ENCODE results near the gene NDST3. TPM values are rescaled to one million over a fixed set of nuclear protein-coding genes. Genes with fewer than 3 reads are reported as not detected.

The NDST3 gene
- polyA plus RNA-seq, 2 of the 4 experiments (the other 2 are of a cell fraction), result not detected

- TF ChIP-seq, protein P1, sequence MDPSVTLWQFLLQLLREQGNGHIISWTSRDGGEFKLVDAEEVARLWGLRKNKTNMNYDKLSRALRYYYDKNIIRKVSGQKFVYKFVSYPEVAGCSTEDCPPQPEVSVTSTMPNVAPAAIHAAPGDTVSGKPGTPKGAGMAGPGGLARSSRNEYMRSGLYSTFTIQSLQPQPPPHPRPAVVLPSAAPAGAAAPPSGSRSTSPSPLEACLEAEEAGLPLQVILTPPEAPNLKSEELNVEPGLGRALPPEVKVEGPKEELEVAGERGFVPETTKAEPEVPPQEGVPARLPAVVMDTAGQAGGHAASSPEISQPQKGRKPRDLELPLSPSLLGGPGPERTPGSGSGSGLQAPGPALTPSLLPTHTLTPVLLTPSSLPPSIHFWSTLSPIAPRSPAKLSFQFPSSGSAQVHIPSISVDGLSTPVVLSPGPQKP (IDR thresholded peaks at IDR 0.05; ENCODE audit: low read depth, low read length), result no peak
- TF ChIP-seq, protein P2, sequence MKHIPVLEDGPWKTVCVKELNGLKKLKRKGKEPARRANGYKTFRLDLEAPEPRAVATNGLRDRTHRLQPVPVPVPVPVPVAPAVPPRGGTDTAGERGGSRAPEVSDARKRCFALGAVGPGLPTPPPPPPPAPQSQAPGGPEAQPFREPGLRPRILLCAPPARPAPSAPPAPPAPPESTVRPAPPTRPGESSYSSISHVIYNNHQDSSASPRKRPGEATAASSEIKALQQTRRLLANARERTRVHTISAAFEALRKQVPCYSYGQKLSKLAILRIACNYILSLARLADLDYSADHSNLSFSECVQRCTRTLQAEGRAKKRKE (CRISPR knock-in tag; IDR thresholded peaks at IDR 0.05; ENCODE audit: low read depth), result no peak
- TF ChIP-seq HOXB13 (CRISPR knock-in tag; IDR thresholded peaks at IDR 0.05; ENCODE audit: low read depth), result no peak
- TF ChIP-seq PHF8 (IDR thresholded peaks at IDR 0.05; ENCODE audit: borderline replicate concordance, low read depth), result no peak
These were observed 48.0 kb upstream of the NDST3 start (continued) for GRCh38 chr4:117986321-117986720.

- Histone ChIP-seq H3K9me3 (no peaks in the 10 kb centered on the region), H3K4me3 (no peak overlapping the region), H3K27ac (no peak overlapping the region), H3K4me1 (no peaks in the 10 kb centered on the region), H3K4me2 (no peak overlapping the region)
- no peak for TF ChIP-seq RFX5 (IDR thresholded peaks at IDR 0.05)
- no peak for TF ChIP-seq E2F6 (IDR thresholded peaks at IDR 0.05; ENCODE audit: borderline replicate concordance, low read depth)
- TF ChIP-seq ZSCAN20 (CRISPR knock-in tag; IDR thresholded peaks at IDR 0.05), result no peak
- no peak for TF ChIP-seq EHMT2 (IDR thresholded peaks at IDR 0.05; ENCODE audit: low read depth)
- TF ChIP-seq FOXS1 (CRISPR knock-in tag; IDR thresholded peaks at IDR 0.05), result no peak
- no peak for TF ChIP-seq MAZ (IDR thresholded peaks at IDR 0.05; ENCODE audit: borderline replicate concordance, low read depth, low read length)
- TF ChIP-seq MAFK (IDR thresholded peaks at IDR 0.05; ENCODE audit: partially characterized antibody), result no peak
- TF ChIP-seq HDAC2 (IDR thresholded peaks at IDR 0.05), result no peak
- TF ChIP-seq HOXB5 (CRISPR knock-in tag; IDR thresholded peaks at IDR 0.05), result no peak
- TF ChIP-seq, protein P3, sequence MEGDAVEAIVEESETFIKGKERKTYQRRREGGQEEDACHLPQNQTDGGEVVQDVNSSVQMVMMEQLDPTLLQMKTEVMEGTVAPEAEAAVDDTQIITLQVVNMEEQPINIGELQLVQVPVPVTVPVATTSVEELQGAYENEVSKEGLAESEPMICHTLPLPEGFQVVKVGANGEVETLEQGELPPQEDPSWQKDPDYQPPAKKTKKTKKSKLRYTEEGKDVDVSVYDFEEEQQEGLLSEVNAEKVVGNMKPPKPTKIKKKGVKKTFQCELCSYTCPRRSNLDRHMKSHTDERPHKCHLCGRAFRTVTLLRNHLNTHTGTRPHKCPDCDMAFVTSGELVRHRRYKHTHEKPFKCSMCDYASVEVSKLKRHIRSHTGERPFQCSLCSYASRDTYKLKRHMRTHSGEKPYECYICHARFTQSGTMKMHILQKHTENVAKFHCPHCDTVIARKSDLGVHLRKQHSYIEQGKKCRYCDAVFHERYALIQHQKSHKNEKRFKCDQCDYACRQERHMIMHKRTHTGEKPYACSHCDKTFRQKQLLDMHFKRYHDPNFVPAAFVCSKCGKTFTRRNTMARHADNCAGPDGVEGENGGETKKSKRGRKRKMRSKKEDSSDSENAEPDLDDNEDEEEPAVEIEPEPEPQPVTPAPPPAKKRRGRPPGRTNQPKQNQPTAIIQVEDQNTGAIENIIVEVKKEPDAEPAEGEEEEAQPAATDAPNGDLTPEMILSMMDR (IDR thresholded peaks at IDR 0.05), result no peak
- no peak for TF ChIP-seq GATA3 (IDR thresholded peaks at IDR 0.05; ENCODE audit: borderline replicate concordance)
- FAIRE-seq, result no peak
- no peak for DNase-seq (ENCODE audit: low read depth in 1 of 2, low spot score in 1 of 2)
- no peak for ATAC-seq
- WGBS (ENCODE audit: missing lambda C conversion rate), result 10% methylated on average over 1 of the region's 1 CpG
- ChIA-PET CTCF (no interaction called here), POLR2A (no interaction called here)
These were observed 46.8 kb upstream of the NDST3 start for GRCh38 chr4:117987464-117987863.

- Histone ChIP-seq H3K4me1 (no peaks in the 10 kb centered on the region), H3K9me3 (no peaks in the 10 kb centered on the region), H3K27ac (no peak overlapping the region), H3K4me2 (no peak overlapping the region), H3K4me3 (no peak overlapping the region)
- no peak for TF ChIP-seq HOXB5 (CRISPR knock-in tag; IDR thresholded peaks at IDR 0.05)
- 0% methylated on average over 2 of the region's 2 CpGs for WGBS (ENCODE audit: missing lambda C conversion rate)
- ChIA-PET POLR2A (no interaction called here), CTCF (no interaction called here)
- no peak for DNase-seq (ENCODE audit: low read depth in 1 of 2, low spot score in 1 of 2)
- no peak for ATAC-seq
- FAIRE-seq, result no peak
These were observed 37.4 kb upstream of the NDST3 start for GRCh38 chr4:117996891-117997290.

GRCh38 chr4:118004088-118004487, 30.2 kb upstream of the NDST3 start:
- CTCF ChIA-PET, result no interaction called here
- no peak for TF ChIP-seq REST (IDR thresholded peaks at IDR 0.05)
- TF ChIP-seq, protein P2 (CRISPR knock-in tag; IDR thresholded peaks at IDR 0.05; ENCODE audit: low read depth), result no peak
- peak; percentile 41 for TF ChIP-seq MAFK (IDR thresholded peaks at IDR 0.05; ENCODE audit: partially characterized antibody)
- no peak for TF ChIP-seq E2F6 (IDR thresholded peaks at IDR 0.05; ENCODE audit: borderline replicate concordance, low read depth)
- Histone ChIP-seq H3K4me1 (no peaks in the 10 kb centered on the region), H3K4me3 (no peak overlapping the region), H3K9me3 (no peaks in the 10 kb centered on the region), H3K27ac (no peak overlapping the region), H3K4me2 (no peak overlapping the region)
- POLR2A ChIA-PET, result no interaction called here
- FAIRE-seq, result no peak
- no peak for ATAC-seq
- 0% methylated on average over 2 of the region's 2 CpGs for WGBS (ENCODE audit: missing lambda C conversion rate)
- no peak for DNase-seq (ENCODE audit: low read depth in 1 of 2, low spot score in 1 of 2)

Data from A549 (cell line).